Epithelial cell of esophagus (primary cell): ENCODE data around the gene CD180.
A peak's percentile ranks its signal among the peaks of the same experiment; 100 is the strongest.

Experiments used
- DNase-seq: peaks from one replicate; pipeline ENCODE4 v3.0.0; 2010; ENCODE audit warnings: low read depth
- H3K4me3 ChIP-seq: 2 replicates; pipeline ENCODE4 v1.5.1; 2011; ENCODE audit warnings: mild to moderate bottlenecking, low read length, control low read depth
- TF ChIP-seq, protein P1 (sequence below): IDR thresholded peaks from 2 replicates; pipeline ENCODE4 v1.5.1; 2011; ENCODE audit warnings: low read depth, mild to moderate bottlenecking, low read length, control low read depth, inconsistent platforms; ENCODE audit not compliant: insufficient read depth; ENCODE audit errors: missing control alignments

Gene CD180

DNA sequence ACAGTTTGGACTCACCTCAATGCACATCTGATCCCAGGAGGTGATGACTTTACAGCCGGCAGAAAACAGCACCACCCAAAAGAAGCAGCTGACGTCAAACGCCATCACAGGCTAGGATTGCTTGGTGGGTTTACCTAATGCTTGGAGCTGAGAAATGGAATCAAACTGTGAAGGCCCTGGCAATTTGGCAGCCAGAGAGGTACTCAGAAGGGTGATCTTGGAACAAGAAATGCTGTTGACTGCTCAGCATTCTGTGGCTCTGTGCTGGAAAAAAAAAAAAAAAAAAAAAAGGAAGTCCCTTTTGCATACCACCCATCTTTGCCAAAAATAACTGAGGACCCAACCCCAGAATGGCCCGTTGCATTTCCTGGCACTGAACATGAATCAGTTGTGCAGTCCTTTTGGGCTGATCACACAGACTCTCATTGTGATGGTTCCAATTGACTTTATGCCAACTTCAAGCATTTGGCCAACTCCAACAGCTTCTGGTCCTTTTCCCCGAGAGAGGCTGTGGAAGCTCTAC lies at the start of gene CD180:
Gene CD180 (minus strand): TSS at position 263 of the 523 bp plus-strand sequence. CDS start 158 bp downstream, at position 105.
- no peak for DNase-seq
- H3K4me3 ChIP-seq: no peak within 1 kb of the TSS
- TF ChIP-seq, protein P1, sequence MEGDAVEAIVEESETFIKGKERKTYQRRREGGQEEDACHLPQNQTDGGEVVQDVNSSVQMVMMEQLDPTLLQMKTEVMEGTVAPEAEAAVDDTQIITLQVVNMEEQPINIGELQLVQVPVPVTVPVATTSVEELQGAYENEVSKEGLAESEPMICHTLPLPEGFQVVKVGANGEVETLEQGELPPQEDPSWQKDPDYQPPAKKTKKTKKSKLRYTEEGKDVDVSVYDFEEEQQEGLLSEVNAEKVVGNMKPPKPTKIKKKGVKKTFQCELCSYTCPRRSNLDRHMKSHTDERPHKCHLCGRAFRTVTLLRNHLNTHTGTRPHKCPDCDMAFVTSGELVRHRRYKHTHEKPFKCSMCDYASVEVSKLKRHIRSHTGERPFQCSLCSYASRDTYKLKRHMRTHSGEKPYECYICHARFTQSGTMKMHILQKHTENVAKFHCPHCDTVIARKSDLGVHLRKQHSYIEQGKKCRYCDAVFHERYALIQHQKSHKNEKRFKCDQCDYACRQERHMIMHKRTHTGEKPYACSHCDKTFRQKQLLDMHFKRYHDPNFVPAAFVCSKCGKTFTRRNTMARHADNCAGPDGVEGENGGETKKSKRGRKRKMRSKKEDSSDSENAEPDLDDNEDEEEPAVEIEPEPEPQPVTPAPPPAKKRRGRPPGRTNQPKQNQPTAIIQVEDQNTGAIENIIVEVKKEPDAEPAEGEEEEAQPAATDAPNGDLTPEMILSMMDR: no peak

DNA sequence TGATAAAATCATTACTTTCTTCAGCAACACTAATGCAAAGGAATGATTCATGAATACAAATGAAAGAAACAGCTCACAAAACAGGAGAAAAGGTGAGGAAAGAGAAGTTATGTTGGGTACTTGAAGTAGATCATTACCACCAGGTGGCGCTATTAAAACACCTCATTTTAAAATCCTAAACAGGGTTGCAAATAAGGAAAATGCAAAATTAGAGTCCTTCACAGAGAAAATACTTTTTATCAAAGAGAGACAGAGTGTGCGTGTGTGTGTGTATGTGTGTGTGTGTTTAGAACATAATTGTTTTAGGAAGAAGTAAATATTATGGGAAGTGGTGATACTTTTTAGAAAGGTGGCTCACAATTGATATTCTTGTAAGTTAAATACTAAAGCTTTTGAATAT lies 49.5 kb upstream of the CD180 start:
- TF ChIP-seq, protein P1: peak; percentile 49
- DNase-seq: peak; percentile 88
- no peak overlapping the region for H3K4me3 ChIP-seq

DNA sequence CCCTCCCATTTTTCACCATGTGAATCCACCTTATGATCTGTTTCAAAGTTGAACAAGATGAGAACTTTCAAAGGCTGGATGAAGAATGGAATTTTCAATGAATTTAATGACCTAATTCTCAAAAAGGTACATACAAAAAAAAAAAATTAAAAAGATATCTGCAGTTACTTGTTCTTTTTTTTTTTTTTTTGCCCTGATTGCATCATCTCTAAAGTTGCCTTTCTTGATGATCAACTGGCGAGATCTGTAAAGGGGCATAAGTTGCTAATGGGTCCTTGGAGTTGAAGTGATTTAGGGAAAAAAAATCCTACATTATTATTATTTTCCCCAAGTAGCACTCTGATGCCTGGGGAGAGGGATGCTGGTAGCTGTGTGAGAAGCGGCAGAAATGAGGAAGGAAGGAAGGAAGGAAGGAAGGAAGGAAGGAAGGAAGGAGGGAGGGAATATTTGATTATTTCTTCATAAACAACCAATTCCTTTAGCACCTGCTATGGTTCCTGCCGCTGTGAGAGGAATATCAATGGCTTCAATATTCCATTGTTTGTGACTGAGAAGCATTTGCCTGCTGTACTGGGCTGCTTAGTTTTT lies 48.8 kb upstream of the CD180 start:
- no peak overlapping the region for H3K4me3 ChIP-seq
- no peak for DNase-seq
- TF ChIP-seq, protein P1: no peak

DNA sequence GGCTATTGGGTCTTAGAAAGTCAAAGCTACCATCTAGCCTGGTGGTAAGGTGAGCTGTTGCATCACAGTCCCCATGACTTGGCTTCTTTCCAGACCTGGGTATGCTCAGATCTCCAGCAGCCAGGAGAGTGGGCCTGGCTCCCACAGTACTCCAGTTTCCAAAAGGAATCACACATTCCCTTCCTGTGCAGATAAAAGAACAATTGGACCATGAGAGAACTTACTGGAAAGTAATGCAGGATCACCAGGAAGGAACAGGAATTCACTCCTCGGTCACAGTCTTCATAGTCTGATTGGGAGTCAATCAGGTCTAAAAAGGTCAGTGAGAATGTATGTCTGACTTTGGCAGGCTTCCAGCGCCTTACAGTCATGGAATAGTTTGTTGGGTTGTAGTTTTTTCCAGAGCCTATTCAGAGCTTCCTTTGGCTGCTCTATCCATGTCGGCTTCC lies 47.8 kb upstream of the CD180 start:
- DNase-seq: peak; percentile 39
- TF ChIP-seq, protein P1: no peak
- no peak overlapping the region for H3K4me3 ChIP-seq

DNA sequence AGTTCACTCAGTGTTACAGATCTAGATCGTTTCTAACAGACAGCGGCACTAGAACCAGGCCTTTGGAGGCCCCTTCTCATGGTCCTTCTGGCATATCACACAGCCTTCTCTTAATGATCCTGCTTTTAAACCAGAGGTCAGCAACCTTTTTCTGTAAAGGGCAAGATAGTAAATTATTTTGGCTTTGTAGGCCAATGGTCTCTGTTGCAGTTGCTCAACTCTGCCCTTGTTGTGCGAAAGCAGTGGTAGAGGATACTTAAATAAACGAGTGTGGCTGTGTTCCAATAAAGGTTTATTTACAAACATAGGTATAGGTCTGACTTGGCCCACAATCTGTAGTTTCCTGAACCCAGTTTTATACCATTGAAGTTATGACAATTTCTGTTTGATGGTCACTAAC lies 47.3 kb upstream of the CD180 start:
- H3K4me3 ChIP-seq: no peak overlapping the region
- DNase-seq: no peak
- TF ChIP-seq, protein P1: no peak

DNA sequence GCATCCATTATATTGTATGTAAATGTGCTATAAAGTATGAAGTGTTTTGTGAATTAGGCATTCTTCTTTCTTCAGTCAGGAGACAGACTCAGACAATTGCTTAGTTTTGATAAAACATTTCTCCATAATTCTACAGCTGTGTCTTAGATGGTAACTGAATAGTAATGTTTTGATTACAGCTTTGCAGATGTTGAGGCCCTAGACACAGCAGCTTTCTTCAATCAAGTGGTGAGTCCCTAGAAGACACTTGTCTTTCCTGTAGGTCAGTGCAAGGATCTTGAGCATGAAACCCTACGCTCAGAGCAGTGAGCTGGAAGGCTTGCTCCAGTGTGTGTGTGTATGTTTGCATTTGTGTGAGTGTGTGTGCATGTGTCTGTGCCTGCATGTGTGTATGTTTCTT lies 46.8 kb upstream of the CD180 start:
- DNase-seq: no peak

More for the DNA sequence above, 46.8 kb upstream of the CD180 start:
- TF ChIP-seq, protein P1: no peak
- H3K4me3 ChIP-seq: no peak overlapping the region
